Effector CD4-positive, alpha-beta T cell (primary cell): ENCODE results near the gene COX19.
"Not testable (repeated sequence)": the region's sequence is repeated elsewhere in the genome, so short reads cannot be mapped to it uniquely, and the experiment has no call there.

ENCODE experiments used
- DNase-seq: peaks from one replicate; pipeline ENCODE4 v3.0.0-alpha.2; 2020

COX19 gene

DNA sequence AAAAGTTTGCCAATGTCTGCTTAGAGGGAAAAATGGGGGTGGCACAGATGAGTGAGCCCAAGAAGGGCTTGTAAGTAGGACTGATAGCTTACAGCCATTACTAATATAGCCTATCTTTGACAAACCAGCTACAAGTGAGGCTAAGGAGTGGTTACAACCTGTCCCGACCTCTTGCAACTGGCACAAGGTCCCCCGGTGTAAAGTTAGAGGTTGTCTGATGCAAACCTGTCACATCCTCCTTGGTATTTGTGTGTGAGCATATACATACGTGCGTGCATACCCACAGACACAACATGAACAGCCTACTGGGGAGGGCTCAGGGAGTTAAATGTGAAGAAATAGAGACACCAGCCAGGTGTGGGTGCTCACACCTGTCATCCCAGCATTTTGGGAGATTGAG lies 35.5 kb downstream of the COX19 start:
- DNase-seq = no peak

DNA sequence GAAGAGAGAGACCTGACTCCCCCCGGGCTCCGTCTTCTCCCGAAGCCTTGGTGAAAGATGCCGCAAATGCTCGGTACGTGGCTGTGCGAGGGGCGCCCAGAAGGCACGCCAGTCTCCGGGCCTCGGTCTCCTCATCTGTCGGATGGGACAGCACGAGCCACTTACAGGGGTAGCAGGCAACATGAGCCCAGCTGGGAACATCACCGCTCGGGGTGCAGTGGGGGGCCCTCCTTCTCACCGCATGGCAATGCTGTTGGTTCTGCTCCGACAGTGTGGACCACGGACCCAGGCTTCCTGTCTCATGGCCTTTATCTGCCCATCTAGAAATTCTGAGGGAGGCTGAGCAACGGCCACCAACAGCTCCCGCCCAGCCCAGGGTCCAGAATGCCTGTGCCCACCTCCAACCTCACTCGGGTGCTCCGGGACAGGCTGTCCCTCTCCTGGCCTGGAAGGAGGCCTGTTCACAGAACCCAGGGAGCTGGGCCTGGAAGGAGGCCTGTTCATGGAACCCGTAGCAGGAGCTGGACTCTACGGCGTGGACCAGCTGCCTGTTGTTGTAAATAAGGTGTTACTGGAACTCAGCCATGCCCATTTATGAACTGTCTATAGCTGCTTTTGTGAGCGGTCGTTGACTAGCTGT lies 36.7 kb downstream of the COX19 start:
- no peak for DNase-seq

DNA sequence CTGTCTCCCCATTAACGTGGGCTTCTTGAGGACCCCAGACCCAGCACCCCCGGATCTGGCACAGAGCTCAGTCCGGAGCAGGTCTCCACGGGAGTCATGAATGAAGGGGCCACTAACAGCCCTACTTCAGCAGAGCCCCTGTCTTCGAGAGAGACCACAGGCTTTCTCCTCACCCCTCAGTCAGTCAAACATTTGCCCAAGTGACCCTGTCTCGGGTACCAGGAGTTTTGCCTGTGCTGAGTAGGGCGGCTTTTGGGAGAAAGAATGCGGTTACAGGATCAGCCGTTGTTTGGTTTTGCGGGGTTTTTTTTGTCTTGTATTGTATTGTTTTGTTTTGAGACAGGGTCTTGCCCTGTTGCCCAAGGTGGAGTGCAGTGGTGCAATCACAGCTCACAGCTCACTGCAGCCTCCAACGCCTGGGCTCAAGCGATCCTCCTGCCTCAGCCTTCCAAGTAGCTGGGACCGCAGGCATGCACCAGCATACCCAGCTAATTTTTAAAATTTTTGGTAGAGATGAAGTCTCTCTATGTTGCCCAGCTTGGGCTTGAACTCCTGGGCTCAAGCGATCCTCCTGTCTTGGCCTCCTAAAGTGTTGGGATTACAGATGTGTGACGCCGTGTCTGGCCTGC lies 37.4 kb downstream of the COX19 start:
- DNase-seq = no peak

DNA sequence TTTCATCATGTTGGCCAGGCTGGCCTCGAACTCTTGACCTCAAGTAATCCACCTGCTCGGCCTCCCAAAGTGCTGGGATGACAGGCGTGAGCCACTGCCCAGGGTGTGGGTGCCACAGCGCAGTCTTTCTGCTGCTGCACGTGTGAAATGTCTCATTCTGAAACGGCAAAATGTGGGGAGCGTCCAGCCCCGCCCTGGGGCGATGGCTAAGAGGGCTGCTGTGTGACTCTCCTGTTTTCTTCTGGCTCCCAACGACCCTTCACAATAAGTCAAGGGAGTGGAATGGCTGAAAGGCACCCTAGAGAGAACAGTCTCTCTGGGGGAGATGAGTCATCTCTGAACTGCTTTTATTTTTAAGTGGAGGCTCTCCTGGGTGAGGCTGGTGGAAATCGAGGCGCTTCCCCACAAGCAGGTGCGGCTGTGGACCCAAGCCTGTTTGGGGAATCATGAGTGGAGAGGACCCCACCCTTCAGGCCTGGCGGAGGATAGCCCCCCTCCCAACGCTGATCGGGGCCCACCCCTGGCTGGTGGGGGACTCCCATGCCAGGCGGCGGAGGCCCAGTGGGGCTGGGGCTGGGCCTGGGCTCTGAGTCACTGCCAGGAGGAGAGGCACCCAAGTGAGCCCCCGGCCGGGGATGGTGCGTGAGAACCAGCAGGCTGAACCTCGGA lies 38.8 kb downstream of the COX19 start:
- DNase-seq = no peak

DNA sequence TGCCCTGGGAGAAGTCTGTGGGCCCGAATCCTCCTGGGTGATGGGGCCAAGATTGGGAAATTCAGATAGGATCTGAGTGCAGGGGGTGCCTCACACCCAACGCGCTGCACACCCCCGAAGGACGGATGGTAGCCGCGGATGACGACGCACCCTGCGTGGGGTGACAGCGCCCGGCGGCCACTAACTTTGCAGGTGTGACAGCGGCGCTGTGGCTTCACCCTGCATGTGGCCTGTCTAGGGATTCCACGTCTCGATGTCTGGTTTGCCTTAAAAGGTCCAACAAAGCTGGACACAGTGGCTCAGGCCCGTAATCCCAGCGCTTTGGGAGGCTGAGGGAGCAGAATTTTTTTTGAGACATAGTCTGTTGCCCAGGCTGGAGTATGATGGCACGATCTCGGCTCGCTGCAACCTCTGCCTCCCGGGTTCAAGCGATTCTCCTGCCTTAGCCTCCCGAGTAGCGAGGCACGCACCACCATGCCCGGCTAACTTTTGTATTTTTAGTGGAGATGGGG lies 39.4 kb downstream of the COX19 start:
- DNase-seq = no peak

DNA sequence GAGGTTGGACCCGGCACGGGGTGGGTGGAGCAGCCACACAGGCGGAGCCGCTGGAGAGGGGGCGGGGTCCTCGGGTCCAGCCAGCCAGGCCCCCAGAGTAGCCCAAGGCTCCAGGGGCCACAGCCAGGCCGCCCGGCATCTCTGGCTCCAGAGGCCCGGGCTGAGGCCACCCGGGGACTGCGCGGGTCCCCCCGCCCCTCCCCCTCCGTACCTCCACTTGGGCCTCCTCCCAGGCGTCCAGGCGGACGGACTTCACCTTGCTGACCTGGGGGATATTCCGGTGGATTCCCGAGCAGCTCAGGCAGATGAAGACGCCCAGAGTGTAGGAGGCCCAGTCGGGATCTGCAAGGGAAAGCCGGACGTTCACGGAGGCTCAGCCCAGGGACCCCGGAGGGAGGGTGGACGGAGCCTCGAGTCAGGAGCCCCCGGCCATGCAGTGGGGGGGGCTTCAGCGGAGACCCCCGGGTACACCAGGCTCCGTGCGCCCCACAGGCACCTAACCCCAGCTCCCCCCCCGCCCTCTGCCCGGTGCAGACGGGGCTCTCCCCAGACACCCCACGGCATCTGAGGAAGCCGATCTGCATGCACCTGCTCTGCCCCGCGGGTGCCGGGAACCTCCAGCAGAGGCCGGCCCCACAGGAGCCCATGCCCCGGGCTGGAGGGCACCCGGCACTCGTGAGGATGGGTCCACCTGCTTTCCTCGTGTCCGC lies 40.0 kb downstream of the COX19 start:
- DNase-seq = no peak

DNA sequence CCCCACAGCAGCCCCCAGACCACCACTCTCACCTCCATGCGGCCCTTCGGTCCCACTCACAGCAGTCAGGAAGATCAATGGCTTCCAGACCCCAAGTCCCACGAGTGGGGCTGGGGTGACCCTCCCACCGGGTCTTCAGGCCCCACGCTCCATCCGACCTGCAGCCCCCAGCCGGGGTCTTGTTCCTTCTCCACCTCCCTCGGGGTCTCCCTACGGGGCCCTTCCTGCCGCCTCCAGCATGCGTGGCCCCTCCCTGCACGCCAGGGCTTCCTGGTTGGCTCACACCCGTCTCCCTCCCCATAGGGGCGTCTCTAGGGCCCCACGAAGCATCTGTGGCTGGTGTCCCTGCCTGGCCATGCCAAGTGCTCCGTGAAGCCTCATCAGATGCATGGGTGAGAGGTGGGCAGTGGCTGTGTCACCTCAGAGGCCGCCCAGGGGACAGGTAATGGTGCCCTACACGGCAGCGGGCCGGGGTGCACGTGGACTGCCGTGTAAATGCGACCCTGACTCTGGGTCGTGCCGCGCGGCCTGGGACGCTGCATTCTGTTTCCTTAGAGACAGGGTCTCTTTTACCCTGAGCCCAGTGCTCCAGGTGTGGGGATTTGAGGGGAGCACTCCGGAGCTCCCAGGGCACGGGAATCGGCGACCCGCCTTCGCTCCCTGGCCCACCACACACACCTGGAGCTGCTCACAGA lies 40.7 kb downstream of the COX19 start:
- no peak for DNase-seq

DNA sequence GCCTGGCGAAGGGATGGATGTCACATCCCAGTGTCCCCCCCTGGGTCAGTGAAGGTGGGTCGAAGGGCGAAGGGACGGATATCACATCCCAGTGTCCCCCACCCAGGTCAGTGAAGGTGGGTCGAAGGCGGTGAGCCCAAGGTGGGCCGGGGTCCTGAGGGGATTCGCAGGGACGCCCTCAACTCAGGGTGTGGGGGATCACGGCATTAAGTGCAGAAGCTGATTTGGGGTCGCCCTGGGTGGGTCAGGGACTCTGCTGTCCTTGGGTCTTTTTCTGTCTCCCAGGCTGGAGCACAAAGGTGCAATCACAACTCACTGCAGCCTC lies 42.7 kb downstream of the COX19 start:
- no peak for DNase-seq

DNA sequence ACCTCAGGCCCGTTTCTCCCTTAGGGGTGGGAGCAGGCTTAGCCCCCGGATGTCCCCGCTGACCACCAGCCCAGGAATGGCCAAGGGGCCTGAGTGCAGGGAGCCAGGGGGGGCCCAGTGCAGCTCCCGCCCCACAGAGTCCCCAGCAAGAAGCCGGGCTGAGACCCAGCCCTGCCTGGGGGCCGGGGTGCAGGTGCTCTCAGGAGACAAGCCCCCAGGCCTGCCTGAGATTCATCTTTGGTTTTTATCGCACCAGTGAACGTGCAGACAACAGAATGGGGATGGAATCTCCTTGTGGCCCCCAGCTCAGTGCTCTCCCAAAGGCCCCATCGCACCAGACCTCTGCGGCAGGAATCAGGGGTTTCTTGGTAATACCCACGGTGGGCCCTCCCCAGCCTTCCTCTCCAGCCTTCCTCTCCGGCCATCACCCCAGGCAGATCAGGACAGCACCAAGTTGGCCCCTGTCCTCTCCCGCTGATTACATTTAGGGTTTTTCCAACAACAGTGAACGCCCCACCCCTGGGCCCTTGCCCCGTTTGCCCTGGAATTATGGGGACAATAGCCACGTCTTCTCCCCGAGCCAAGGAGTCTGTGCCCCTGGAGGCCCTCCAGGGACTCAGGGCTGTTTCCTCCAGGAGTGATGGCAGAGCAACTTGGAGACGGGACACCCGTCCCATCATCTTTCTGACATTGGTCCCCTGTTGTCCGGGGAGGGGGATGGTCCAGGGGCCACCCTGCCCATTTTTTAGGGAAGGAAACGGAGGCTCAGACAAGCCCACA lies 43.3 kb downstream of the COX19 start:
- no peak for DNase-seq

DNA sequence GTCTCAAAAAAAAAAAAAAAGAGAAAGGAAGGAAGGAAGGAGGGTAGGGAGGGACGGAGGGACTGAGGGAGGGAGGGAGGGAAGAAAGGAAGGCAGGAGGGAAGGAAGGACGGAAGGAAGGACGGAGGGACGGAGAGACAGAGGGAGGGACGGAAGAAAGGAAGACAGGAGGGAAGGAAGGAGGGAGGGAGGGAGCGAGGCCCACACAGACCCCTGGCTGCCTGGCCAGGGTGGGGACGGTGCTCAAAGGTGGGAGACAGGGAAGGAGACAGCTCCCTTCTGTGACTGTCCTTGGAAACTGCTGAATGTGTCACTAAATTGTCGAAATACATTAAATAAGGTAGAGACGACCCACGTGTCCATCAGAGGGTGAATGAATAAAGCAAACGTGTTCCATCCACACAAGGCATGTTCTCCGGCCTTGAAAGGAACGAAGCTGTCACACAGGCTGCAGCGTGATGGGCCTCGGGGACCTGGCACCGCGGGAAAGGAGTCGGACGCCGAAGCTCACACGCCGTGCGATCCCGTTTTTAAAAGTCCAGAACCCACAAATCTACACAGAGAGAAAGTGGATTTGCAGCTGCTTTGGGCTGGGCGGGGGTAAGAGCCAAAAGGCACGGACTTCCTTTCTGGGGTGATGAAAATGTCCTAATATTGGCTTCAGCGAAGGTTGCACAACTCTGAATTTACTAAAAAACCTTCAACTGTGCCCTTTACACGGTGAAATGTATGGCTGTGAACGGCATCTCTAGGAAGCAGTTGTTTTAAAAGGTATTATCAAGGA lies 44.2 kb downstream of the COX19 start:
- no peak for DNase-seq

DNA sequence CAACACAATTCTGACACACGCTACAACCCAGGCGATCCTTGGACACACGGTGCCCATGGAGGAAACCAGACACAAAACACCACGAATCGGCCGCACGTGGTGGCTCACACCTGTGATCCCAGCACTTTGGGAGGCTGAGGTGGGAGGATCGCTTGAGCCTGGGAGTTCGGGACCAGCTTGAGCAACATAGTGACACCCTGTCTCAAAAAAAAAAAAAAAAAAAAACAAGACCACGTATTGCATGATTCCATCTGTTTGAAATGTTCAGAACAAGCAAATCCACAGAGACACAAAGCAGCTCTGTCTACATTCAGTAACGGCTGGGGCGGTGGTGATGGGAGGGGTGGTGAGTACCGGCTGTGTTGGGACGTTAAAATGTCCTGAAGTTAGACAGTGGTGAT lies 46.0 kb downstream of the COX19 start:
- DNase-seq = peak; percentile 1

DNA sequence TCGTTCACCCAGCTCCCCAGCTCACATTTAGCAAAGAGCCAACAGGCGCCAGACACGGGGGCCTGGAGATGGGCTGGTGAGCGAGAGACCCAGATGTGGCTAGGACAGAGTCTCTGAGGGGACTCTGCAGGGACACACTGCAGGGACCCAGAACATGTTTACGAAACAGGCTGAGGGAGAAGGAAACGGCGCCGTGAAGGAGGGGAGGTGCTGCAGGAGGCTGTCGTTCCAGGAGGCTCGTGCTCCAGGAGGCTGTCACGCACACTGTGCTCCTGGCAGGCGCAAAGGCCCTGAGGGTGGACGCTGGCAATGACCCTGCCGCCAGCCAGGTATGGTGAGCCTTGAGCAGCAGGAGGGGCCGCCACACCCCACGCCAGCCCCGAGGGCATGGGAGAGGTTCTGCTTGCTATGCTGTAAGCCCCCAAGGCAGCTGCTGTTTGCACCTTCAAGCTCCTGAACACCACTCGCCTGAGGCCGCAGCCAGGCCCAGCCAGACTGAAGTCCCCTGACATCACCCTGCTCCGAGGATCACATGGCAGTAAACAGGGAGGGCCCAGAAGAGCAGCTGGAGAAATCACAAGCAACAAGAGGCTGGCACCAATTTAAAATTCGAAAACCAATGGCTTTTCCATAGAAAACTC lies 48.2 kb downstream of the COX19 start:
- no peak for DNase-seq

DNA sequence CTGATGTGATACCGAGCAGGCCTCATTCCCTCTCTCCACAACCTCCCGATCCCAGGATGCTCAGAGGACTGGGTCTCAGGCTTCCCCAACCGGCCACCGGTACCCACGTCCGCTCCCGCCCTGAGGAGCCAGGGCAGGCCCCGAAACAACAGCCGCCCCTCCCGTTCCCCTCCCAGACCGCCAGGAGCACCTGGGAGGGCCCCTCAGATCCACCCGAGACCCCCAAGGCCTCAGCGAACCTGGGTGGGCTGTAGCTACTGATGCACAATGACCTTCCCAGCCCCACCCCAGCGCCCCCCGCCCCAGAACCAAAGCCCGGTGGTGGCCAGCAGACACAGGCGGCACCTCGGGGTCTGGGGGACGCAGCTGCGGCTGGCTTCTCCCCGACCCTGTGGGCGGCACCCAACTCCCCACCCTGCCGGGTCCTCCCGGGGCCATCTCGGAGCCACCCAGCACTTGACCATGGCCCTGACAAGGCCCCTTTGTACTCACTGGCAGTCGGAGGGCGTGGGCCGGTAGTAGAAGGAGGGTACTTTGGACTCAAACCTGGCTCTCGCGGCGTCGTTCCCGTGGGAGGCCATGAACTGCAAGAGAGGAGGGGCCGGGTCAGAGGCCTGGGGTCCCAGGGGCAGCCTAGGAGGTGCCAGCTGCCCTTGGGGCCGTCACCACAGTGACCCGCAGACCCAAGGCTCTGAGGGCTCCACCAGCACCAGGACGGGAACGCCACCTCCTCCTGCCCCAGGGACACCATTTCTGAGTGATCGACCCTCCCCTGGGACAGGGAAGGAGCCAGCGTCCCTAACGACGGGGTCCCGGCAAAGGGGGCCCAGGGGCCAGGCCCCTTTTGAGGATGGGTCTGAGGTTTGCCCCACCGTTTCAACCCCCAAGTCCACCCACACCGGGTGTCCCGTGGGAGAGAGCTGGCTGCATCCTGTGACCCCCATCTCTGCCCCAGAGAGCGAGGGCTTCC lies 49.0 kb downstream of the COX19 start:
- DNase-seq = no peak

DNA sequence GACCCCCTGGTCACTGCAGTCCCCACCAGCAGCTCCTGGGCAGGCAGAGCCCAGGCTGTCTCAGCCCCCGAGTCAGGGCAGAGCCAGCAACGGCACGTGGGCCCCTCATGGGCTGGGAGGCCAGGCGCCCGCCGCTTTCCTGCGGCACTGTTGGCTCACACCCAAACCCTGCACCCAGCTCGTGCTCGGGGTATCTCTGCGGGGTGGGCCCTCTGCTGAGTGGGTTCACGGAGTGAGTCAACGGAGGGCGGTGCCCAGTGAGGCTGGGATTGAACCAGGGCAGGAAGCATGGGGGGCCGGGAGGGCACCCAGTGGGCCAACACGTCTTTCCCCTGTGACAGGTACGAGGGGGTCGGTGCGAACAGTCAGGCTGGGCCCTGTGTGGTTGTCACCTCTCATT lies 49.7 kb downstream of the COX19 start:
- DNase-seq = no peak

DNA sequence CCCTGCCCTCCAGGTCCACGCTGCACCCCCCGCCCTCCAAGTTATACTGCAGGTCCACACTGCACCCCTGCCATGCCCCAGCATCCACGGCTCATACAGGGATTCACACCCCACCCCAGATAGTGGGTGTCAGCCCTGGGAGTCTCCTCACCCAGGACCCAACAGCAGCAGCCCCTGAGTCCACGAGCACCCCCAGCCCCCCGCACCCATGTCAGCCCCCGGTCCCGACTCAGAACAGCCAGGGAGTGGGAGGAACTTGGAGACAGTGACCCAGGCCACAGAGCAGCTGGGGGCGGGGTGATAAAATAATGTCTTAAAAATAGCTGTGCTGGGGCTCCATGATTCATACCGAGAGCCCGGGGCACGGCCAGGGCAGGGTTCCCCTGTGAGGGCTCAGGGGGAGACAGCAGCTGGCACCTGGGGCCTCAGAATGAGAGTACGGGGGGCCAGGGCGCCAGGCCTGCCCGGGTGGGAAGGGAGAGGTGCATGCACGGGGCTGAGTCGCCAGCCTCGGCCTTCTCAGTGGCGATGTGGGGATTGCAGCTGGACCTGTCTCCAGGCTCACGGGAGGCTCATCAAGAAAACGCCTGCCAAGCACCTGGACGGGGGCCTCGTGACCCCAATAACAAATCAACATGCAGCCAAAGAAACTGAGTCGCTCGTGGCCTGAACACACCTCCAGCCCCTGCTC lies 50.7 kb downstream of the COX19 start:
- no peak for DNase-seq

DNA sequence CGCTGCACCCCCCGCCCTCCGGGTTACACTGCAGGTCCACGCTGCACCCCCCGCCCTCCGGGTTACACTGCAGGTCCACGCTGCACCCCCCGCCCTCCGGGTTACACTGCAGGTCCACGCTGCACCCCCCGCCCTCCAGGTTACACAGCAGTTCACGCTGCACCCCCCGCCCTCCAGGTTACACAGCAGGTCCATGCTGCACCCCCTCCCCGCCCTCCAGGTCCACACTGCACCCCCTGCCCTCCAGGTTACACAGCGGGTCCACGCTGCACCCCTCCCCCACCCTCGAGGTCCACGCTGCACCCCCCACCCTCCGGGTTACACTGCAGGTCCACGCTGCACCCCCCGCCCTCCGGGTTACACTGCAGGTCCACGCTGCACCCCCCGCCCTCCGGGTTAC lies 51.3 kb downstream of the COX19 start:
- not testable (repeated sequence) for DNase-seq

DNA sequence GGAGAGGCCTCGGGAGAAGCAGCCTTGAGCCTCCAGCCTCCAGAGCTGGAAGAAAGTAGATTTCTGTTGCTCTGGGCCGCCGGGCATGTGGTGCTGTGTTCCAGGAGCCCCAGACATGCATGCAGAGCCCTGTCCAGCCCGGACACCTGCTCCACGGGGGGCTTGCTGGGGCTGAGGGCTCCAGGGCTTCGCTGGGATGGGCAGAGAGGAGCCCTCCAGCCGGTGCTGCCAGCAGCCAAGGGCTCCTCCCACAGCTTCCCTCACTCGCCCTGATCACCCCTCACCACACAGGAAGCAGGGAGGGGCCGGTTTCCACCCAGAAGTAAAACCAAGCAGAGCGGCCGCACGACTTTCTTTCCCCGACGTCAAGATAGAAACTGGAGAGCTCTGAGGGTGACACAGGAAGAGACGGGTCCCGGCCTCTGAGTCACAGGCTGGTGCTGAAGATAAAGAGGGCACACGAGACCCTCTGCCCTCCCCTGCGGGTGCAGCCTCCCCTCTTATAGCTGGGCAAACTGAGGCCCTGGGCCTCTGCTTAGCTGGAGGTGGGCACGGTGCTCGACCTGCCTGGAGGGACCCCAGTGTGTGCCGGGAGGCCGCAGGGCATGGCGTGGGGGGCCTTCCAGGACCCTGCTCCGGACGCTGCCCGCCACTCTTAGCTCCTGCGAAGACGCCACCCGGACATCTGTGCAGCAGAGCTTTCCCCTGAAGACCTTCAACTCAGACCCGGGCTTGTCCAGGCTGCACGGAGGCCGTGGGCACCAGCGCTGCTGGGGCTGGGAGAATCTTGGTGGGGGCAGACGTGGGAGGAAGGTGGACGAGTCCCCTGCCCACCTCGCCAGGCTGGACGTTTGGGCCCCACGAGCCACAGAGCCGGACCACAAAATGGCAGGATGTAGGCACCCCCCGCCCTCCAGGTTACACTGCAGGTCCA lies 52.0 kb downstream of the COX19 start:
- peak; percentile 87 for DNase-seq
